HepG2 (cell line): Measurements from ENCODE around the gene PTH2. TPM values are rescaled to one million over a fixed set of nuclear protein-coding genes. Genes with fewer than 3 reads are reported as not detected.

Experiments
- CREB1 ChIP-seq, 2 experiments: fragments of 450-650 bp in 1 of 2; IDR thresholded peaks; 2 replicates each; pipeline ENCODE4 v1.6.1; 2016 to 2017; ENCODE audit warnings: control low read depth in 1 of 2, mild to moderate bottlenecking in 1 of 2, missing compliant biosample characterization in 1 of 2, missing genetic modification characterization in 1 of 2
- ESRRA ChIP-seq: sonication (generic); formaldehyde crosslinking; IDR thresholded peaks from 2 replicates; pipeline ENCODE4 v1.5.1; 2020; ENCODE audit warnings: mild to moderate bottlenecking, low read depth, missing genetic modification reagents
- EZH2 ChIP-seq: conservative IDR thresholded peaks from 2 replicates; pipeline ENCODE4 v1.6.1; 2012; ENCODE audit warnings: mild to moderate bottlenecking, low read depth, low read length, moderate library complexity
- HDAC6 ChIP-seq: fragments of 200-600 bp; sonication (generic); IDR thresholded peaks from 2 replicates; pipeline ENCODE4 v1.7.0; 2017; ENCODE audit warnings: mild to moderate bottlenecking, antibody characterized with exemption, low read length, low read depth
- MEF2D ChIP-seq: sonication (generic); formaldehyde crosslinking; IDR thresholded peaks from 2 replicates; pipeline ENCODE4 v1.5.1; 2020; ENCODE audit warnings: mild to moderate bottlenecking, missing genetic modification reagents
- NONO ChIP-seq, 2 experiments: fragments of 450-650 bp in 1 of 2; sonication (generic) in 1 of 2; formaldehyde crosslinking in 1 of 2; IDR thresholded peaks in 1 of 2; conservative IDR thresholded peaks in 1 of 2; 2 replicates each; pipeline versions ENCODE4 v1.6.1 to v1.8.0; 2017 to 2022; ENCODE audit warnings: mild to moderate bottlenecking in 1 of 2, missing genetic modification reagents in 1 of 2, moderate library complexity in 1 of 2
- NR2C2 ChIP-seq: sonication (generic); formaldehyde crosslinking; IDR thresholded peaks from 2 replicates; pipeline ENCODE4 v1.4.0; 2020; ENCODE audit warnings: missing genetic modification reagents, mild to moderate bottlenecking, moderate library complexity, borderline replicate concordance
- RARA ChIP-seq: IDR thresholded peaks from 2 replicates; pipeline ENCODE4 v1.6.1; 2016; ENCODE audit warnings: missing genetic modification reagents, missing compliant biosample characterization
- SALL1 ChIP-seq: sonication (generic); formaldehyde crosslinking; IDR thresholded peaks from 2 replicates; pipeline ENCODE4 v1.8.0; 2022; ENCODE audit warnings: mild to moderate bottlenecking, missing genetic modification reagents
- SMAD1 ChIP-seq: sonication (generic); formaldehyde crosslinking; IDR thresholded peaks from 2 replicates; pipeline ENCODE4 v1.4.0; 2020; ENCODE audit warnings: missing genetic modification reagents, low read depth, mild to moderate bottlenecking, borderline replicate concordance
- ZBTB20 ChIP-seq: sonication (generic); formaldehyde crosslinking; IDR thresholded peaks from 2 replicates; pipeline ENCODE4 v1.8.1; 2023; ENCODE audit warnings: missing genetic modification reagents, low read depth, mild to moderate bottlenecking, borderline replicate concordance
- ZFP82 ChIP-seq: sonication (generic); formaldehyde crosslinking; IDR thresholded peaks from 2 replicates; pipeline ENCODE4 v1.5.1; 2020; ENCODE audit warnings: mild to moderate bottlenecking, missing genetic modification reagents, borderline replicate concordance
- ZNF180 ChIP-seq: sonication (generic); formaldehyde crosslinking; IDR thresholded peaks from 2 replicates; pipeline ENCODE4 v1.4.0; 2020; ENCODE audit warnings: low read depth, missing genetic modification reagents, borderline replicate concordance
- ZNF256 ChIP-seq: sonication (generic); formaldehyde crosslinking; conservative IDR thresholded peaks from 2 replicates; pipeline ENCODE4 v1.4.0; 2020; ENCODE audit warnings: missing genetic modification reagents
- ZNF589 ChIP-seq: sonication (generic); formaldehyde crosslinking; conservative IDR thresholded peaks from 2 replicates; pipeline ENCODE4 v1.8.0; 2022; ENCODE audit warnings: mild to moderate bottlenecking, moderate library complexity, missing genetic modification reagents
- ZNF598 ChIP-seq: sonication (generic); formaldehyde crosslinking; IDR thresholded peaks from 2 replicates; pipeline ENCODE4 v1.5.1; 2020; ENCODE audit warnings: mild to moderate bottlenecking, missing genetic modification reagents, borderline replicate concordance
- ZNF615 ChIP-seq: sonication (generic); formaldehyde crosslinking; IDR thresholded peaks from 2 replicates; pipeline ENCODE4 v1.5.0; 2020; ENCODE audit warnings: mild to moderate bottlenecking, missing genetic modification reagents, borderline replicate concordance
- ZNF773 ChIP-seq: sonication (generic); formaldehyde crosslinking; IDR thresholded peaks from 2 replicates; pipeline ENCODE4 v1.4.0; 2020; ENCODE audit warnings: missing genetic modification reagents, borderline replicate concordance
- ZNF841 ChIP-seq: sonication (generic); formaldehyde crosslinking; IDR thresholded peaks from 2 replicates; pipeline ENCODE4 v1.8.1; 2023; ENCODE audit warnings: missing genetic modification reagents, borderline replicate concordance
- ZNF891 ChIP-seq: sonication (generic); formaldehyde crosslinking; IDR thresholded peaks from 2 replicates; pipeline ENCODE4 v1.5.0; 2020; ENCODE audit warnings: mild to moderate bottlenecking, missing genetic modification reagents
- polyA plus RNA-seq, 8 experiments: library from polyadenylated mRNA; depleted of rRNA in 3 of 8; stranded (reverse) in 7 of 8; unstranded in 1 of 8; fragments of >200 nt; fragmentation: Illumina TruSeq in 4 of 8; extraction: Trizol in 4 of 8; gene quantifications; 2 replicates each; pipeline versions ENCODE4 v1.2.1 to v1.2.3, GENCODE V29; 2011 to 2016; ENCODE audit warnings: low read depth in 4 of 8, missing spikeins in 1 of 8, mixed read lengths in 1 of 8; ENCODE audit not compliant: insufficient read depth in 1 of 8
- total RNA-seq, 5 experiments: library from RNA; depleted of rRNA; stranded (reverse); fragments of >200 nt; fragmentation: Illumina TruSeq; extraction: Trizol; gene quantifications; 2 replicates each; pipeline ENCODE4 v1.2.3, GENCODE V29; 2016; ENCODE audit warnings: low read depth in 1 of 5
- TF ChIP-seq, protein P1 (sequence below): sonication (generic); formaldehyde crosslinking; IDR thresholded peaks from 2 replicates; pipeline ENCODE4 v1.4.0; 2020; ENCODE audit warnings: missing genetic modification reagents
- TF ChIP-seq, protein P2 (sequence below): sonication (generic); formaldehyde crosslinking; IDR thresholded peaks from 2 replicates; pipeline ENCODE4 v1.5.0; 2020; ENCODE audit warnings: missing genetic modification reagents

Gene PTH2
- total and polyA plus RNA-seq, 2 of the 13 experiments (the other 11 are each of a cell fraction or from before 2014, with no cell fraction given), result not detected

DNA sequence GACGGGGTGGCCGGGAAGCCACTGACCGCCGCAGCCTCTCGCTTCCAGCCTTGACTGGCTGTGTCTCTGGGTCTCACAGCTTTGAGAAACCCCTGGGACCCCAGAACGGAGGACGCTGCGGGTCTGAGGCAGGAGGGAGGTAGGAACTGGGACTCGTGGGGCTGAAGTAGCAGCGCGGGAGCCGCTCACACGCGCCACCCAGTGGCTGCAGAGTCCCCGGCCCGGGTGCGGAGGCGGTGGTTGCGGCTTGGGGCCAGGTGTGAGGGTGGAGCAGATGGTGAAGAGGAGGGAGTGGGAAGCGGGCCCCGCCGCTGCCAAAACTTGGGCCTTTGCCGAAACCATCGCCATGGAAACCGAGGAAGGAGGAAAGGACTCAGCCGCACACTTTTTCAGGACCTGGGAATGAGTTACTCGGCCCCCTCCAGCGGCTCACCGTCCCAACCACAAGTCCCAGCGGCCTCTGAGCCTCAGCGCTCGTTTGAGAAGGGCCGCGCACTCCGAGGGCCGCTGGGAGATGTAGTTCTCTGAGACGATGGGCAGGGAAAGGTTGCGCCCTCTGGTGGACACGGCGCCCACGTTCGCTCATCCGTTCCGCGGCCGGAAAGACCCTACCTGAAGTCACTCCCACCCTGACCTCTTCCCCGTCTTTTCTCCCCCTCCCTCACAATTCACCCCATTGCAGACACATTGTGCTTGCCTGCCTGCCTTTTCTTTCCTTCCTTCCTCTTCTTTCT, 20.3 kb upstream of the PTH2 start (continued):
- TF ChIP-seq, protein P1, sequence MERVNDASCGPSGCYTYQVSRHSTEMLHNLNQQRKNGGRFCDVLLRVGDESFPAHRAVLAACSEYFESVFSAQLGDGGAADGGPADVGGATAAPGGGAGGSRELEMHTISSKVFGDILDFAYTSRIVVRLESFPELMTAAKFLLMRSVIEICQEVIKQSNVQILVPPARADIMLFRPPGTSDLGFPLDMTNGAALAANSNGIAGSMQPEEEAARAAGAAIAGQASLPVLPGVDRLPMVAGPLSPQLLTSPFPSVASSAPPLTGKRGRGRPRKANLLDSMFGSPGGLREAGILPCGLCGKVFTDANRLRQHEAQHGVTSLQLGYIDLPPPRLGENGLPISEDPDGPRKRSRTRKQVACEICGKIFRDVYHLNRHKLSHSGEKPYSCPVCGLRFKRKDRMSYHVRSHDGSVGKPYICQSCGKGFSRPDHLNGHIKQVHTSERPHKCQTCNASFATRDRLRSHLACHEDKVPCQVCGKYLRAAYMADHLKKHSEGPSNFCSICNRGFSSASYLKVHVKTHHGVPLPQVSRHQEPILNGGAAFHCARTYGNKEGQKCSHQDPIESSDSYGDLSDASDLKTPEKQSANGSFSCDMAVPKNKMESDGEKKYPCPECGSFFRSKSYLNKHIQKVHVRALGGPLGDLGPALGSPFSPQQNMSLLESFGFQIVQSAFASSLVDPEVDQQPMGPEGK (CRISPR knock-in tag), result no peak
- TF ChIP-seq SMAD1, result 0 out of 2 replicates have a peak, but pooled peaks have one; percentile 33
- 0 out of 2 replicates have a peak, but pooled peaks have one; percentile 86 for TF ChIP-seq ZNF615 (CRISPR knock-in tag)
- no peak for TF ChIP-seq CREB1 (IDR thresholded peaks at IDR 0.05)
- peak; percentile 63 for TF ChIP-seq CREB1 (CRISPR knock-in tag; IDR thresholded peaks at IDR 0.05)
- TF ChIP-seq MEF2D (CRISPR knock-in tag), result 0 out of 2 replicates have a peak, but pooled peaks have one; percentile 7
- TF ChIP-seq SALL1, result peak; percentile 13; the same call in 1 of the 2 replicates
- TF ChIP-seq ZNF256 (CRISPR knock-in tag), result no peak
- TF ChIP-seq ESRRA, result 0 out of 2 replicates have a peak, but pooled peaks have one; percentile 5
- TF ChIP-seq ZNF589 (CRISPR knock-in tag), result no peak
- no peak for TF ChIP-seq EZH2
- no peak for TF ChIP-seq RARA
- TF ChIP-seq ZNF180 (CRISPR knock-in tag), result no peak; the same call in 1 of the 2 replicates
- TF ChIP-seq ZBTB20 (CRISPR knock-in tag), result no peak
- peak; percentile 77 for TF ChIP-seq NR2C2 (CRISPR knock-in tag)
- no peak for TF ChIP-seq ZNF891
- TF ChIP-seq, protein P2, sequence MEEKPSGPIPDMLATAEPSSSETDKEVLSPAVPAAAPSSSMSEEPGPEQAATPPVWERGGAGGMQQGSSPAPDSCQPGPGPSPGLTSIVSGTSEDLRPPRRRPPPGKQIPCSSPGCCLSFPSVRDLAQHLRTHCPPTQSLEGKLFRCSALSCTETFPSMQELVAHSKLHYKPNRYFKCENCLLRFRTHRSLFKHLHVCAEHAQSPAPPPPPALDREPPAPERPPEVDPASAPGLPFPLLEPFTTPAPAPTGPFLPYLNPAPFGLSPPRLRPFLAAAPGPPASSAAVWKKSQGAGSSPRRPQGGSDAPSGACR, result peak; percentile 86; the same call in 1 of the 2 replicates
- TF ChIP-seq ZFP82, result no peak; the same call in 1 of the 2 replicates
- no peak for TF ChIP-seq ZNF841 (CRISPR knock-in tag)
- no peak for TF ChIP-seq HDAC6
- TF ChIP-seq NONO (IDR thresholded peaks at IDR 0.05), result no peak
- TF ChIP-seq NONO (CRISPR knock-in tag; conservative IDR thresholded peaks at IDR 0.05), result no peak; the same call in 1 of the 2 replicates
- no peak for TF ChIP-seq ZNF773 (CRISPR knock-in tag)
- TF ChIP-seq ZNF598 (CRISPR knock-in tag), result peak; percentile 94; the same call in 1 of the 2 replicates
